Thyroid gland (tissue), 4 donors: ENCODE data around the gene HIRIP3.

Source experiments
- POLR2A ChIP-seq, 2 donors: fragments of 450-650 bp; IDR thresholded peaks; one replicate each; pipeline ENCODE4 v1.6.1; 2017; ENCODE audit warnings: antibody characterized with exemption in 2 of 2, mild to moderate bottlenecking in 2 of 2, moderate library complexity in 1 of 2
- TF ChIP-seq, protein P1 (sequence below), 6 experiments: fragments of 200-600 bp in 3 of 6; fragments of 450-650 bp in 3 of 6; sonication (generic) in 3 of 6; IDR thresholded peaks; one replicate each; pipeline ENCODE4 v1.5.1; 2016 to 2019; ENCODE audit warnings: antibody characterized with exemption in 6 of 6, mild to moderate bottlenecking in 2 of 6, inconsistent platforms in 1 of 6, moderate library complexity in 1 of 6

DNA sequence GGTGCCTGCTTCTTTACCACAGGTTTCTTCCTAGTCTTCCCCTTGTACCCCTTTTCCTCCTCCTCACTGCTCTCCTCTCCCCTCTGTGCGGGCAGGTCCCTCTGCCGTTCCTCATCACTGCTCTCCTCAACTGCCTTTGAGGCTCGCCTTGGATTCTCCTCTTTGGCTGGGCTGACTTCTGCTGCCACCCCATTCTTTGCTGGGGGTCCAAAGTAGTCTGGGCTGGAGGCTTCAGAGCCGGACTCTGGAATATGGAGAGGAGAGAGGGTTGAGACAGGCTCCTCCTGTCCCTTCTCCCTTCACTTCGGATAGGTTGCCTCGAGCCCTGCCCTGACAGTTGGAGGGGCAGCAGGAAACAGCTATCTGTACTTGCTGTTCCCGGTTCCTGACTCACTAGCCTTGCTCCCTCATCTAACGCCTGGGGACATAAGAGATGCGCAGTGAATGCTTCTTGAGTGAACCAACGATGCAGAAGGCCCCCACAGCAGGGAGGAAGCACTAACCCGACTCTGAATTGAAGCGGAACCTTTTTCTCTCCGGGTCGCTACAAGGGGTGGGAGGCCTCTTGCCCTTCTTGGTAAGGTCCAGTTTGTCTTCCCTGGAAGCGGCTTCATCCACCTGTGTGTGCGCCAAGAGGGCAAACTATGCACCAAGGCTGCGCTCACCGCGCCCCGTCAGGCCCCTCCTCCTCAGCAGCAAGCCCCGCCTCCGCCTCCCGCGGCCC is 655 bp downstream of the HIRIP3 start:
- TF ChIP-seq, protein P1, sequence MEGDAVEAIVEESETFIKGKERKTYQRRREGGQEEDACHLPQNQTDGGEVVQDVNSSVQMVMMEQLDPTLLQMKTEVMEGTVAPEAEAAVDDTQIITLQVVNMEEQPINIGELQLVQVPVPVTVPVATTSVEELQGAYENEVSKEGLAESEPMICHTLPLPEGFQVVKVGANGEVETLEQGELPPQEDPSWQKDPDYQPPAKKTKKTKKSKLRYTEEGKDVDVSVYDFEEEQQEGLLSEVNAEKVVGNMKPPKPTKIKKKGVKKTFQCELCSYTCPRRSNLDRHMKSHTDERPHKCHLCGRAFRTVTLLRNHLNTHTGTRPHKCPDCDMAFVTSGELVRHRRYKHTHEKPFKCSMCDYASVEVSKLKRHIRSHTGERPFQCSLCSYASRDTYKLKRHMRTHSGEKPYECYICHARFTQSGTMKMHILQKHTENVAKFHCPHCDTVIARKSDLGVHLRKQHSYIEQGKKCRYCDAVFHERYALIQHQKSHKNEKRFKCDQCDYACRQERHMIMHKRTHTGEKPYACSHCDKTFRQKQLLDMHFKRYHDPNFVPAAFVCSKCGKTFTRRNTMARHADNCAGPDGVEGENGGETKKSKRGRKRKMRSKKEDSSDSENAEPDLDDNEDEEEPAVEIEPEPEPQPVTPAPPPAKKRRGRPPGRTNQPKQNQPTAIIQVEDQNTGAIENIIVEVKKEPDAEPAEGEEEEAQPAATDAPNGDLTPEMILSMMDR (IDR thresholded peaks at IDR 0.05) = no peak
- TF ChIP-seq POLR2A (IDR thresholded peaks at IDR 0.05) = no peak
